HEK293 (cell line): ENCODE data around the gene ARHGAP23.

ENCODE experiments used
- CTCF ChIA-PET: fragments of 350-600 bp; formaldehyde crosslinking; extraction: SDS; loops from one replicate; lab custom pipeline; 2021; ENCODE audit warnings: antibody characterized with exemption; lab: Yijun Ruan, JAX
- POLR2A ChIA-PET: fragments of 300-600 bp; formaldehyde crosslinking; extraction: SDS; loops from one replicate; lab custom pipeline; 2020; ENCODE audit warnings: antibody characterized with exemption, inconsistent platforms; lab: Yijun Ruan, JAX
- H3K27ac ChIP-seq: fragments of 200-500 bp; sonication (Bioruptor generic); 2 replicates; pipeline ENCODE4 v1.5.1; 2014; ENCODE audit warnings: low read depth, low read length, control low read depth, inconsistent platforms; ENCODE audit errors: extremely low read depth
- H3K36me3 ChIP-seq, 2 experiments: fragments of 200-500 bp in 1 of 2; sonication (Bioruptor generic) in 1 of 2; 1 replicate in 1 of 2; 2 replicates in 1 of 2; pipeline ENCODE4 v1.5.1; 2014 to 2017; ENCODE audit warnings: inconsistent platforms in 2 of 2, low read length in 2 of 2; ENCODE audit not compliant: control insufficient read depth in 2 of 2, insufficient read depth in 1 of 2
- H3K4me1 ChIP-seq: fragments of 200-500 bp; sonication (Bioruptor generic); 2 replicates; pipeline ENCODE4 v1.5.1; 2014; ENCODE audit warnings: mild to moderate bottlenecking, low read length, inconsistent platforms; ENCODE audit not compliant: control insufficient read depth, insufficient read depth
- H3K4me3 ChIP-seq: 2 replicates; pipeline ENCODE4 v1.5.1; 2011; ENCODE audit warnings: low read depth, mild to moderate bottlenecking, control low read depth, low read length, moderate library complexity
- H3K9me3 ChIP-seq: fragments of 200-500 bp; sonication (Bioruptor generic); 2 replicates; pipeline ENCODE4 v1.5.1; 2014; ENCODE audit warnings: low read depth, low read length, inconsistent platforms; ENCODE audit not compliant: control insufficient read depth, insufficient read depth
- GLI2 ChIP-seq: fragments of 450-650 bp; formaldehyde crosslinking; IDR thresholded peaks from 2 replicates; pipeline ENCODE4; 2017; ENCODE audit warnings: missing biosample characterization, missing genetic modification characterization, low read depth, borderline replicate concordance
- HOXA7 ChIP-seq: sonication (generic); formaldehyde crosslinking; IDR thresholded peaks from 2 replicates; pipeline ENCODE4 v1.8.1; 2022; ENCODE audit warnings: missing genetic modification reagents, borderline replicate concordance
- KLF1 ChIP-seq: fragments of 450-650 bp; formaldehyde crosslinking; IDR thresholded peaks from 2 replicates; pipeline ENCODE4 v1.5.1; 2016; ENCODE audit warnings: missing biosample characterization, missing genetic modification characterization
- OSR2 ChIP-seq: fragments of 450-650 bp; formaldehyde crosslinking; IDR thresholded peaks from 2 replicates; pipeline ENCODE4 v1.5.1; 2016; ENCODE audit warnings: missing biosample characterization, missing genetic modification characterization
- REPIN1 ChIP-seq: fragments of 450-650 bp; formaldehyde crosslinking; IDR thresholded peaks from 2 replicates; pipeline ENCODE4 v1.5.1; 2017; ENCODE audit warnings: missing biosample characterization, missing genetic modification characterization, low read depth
- TCF7L2 ChIP-seq: IDR thresholded peaks from 2 replicates; pipeline ENCODE4 v1.6.1; 2011; ENCODE audit warnings: low read depth, mild to moderate bottlenecking, inconsistent platforms, low read length, moderate library complexity, borderline replicate concordance
- ZBTB20 ChIP-seq: fragments of 450-650 bp; formaldehyde crosslinking; IDR thresholded peaks from 2 replicates; pipeline ENCODE4 v1.5.1; 2016; ENCODE audit warnings: missing biosample characterization, missing genetic modification characterization
- ZBTB48 ChIP-seq: fragments of 450-650 bp; formaldehyde crosslinking; IDR thresholded peaks from 2 replicates; pipeline ENCODE4 v1.5.1; 2016; ENCODE audit warnings: missing biosample characterization, missing genetic modification characterization
- ZFHX2 ChIP-seq: fragments of 450-650 bp; formaldehyde crosslinking; conservative IDR thresholded peaks from 2 replicates; pipeline ENCODE4 v1.5.1; 2016; ENCODE audit warnings: missing biosample characterization, missing genetic modification characterization
- ZNF23 ChIP-seq: fragments of 450-650 bp; formaldehyde crosslinking; IDR thresholded peaks from 2 replicates; pipeline ENCODE4 v1.5.1; 2016; ENCODE audit warnings: missing biosample characterization, missing genetic modification characterization, borderline replicate concordance
- ZNF324 ChIP-seq: fragments of 450-650 bp; formaldehyde crosslinking; IDR thresholded peaks from 2 replicates; pipeline ENCODE4 v1.5.1; 2016; ENCODE audit warnings: missing biosample characterization, missing genetic modification characterization
- ZNF354C ChIP-seq: fragments of 450-650 bp; formaldehyde crosslinking; IDR thresholded peaks from 2 replicates; pipeline ENCODE4 v1.5.1; 2016; ENCODE audit warnings: missing biosample characterization, missing genetic modification characterization, low read depth, borderline replicate concordance
- ZNF530 ChIP-seq: fragments of 450-650 bp; formaldehyde crosslinking; IDR thresholded peaks from 2 replicates; pipeline ENCODE4 v1.5.1; 2016; ENCODE audit warnings: low read depth, missing biosample characterization, missing genetic modification characterization
- ZNF670 ChIP-seq: fragments of 450-650 bp; formaldehyde crosslinking; IDR thresholded peaks from 2 replicates; pipeline ENCODE4 v1.5.1; 2016; ENCODE audit warnings: missing biosample characterization, missing genetic modification characterization, low read depth
- ZSCAN30 ChIP-seq: fragments of 450-650 bp; IDR thresholded peaks from 2 replicates; pipeline ENCODE4 v1.5.1; 2018; ENCODE audit warnings: missing biosample characterization, mild to moderate bottlenecking, missing genetic modification characterization, moderate library complexity
- ZXDB ChIP-seq: fragments of 450-650 bp; formaldehyde crosslinking; IDR thresholded peaks from 2 replicates; pipeline ENCODE4 v1.5.1; 2016; ENCODE audit warnings: missing biosample characterization, missing genetic modification characterization
- TF ChIP-seq, protein P1 (sequence below): fragments of 450-650 bp; formaldehyde crosslinking; IDR thresholded peaks from 2 replicates; pipeline ENCODE4 v1.5.1; 2016; ENCODE audit warnings: missing biosample characterization, missing genetic modification characterization
- TF ChIP-seq, protein P2 (sequence below): fragments of 450-650 bp; formaldehyde crosslinking; IDR thresholded peaks from 2 replicates; pipeline ENCODE4 v1.5.1; 2016; ENCODE audit warnings: missing biosample characterization, missing genetic modification characterization
- TF ChIP-seq, protein P3 (sequence below): fragments of 450-650 bp; formaldehyde crosslinking; IDR thresholded peaks from 2 replicates; pipeline ENCODE4 v1.5.1; 2017; ENCODE audit warnings: missing biosample characterization, missing genetic modification characterization
- TF ChIP-seq, protein P4 (sequence below): fragments of 450-650 bp; formaldehyde crosslinking; IDR thresholded peaks from 2 replicates; pipeline ENCODE4 v1.5.1; 2016; ENCODE audit warnings: missing biosample characterization, missing genetic modification characterization
- TF ChIP-seq, protein P5 (sequence below): fragments of 450-650 bp; formaldehyde crosslinking; IDR thresholded peaks from 2 replicates; pipeline ENCODE4 v1.5.1; 2016; ENCODE audit warnings: missing biosample characterization, missing genetic modification characterization
- TF ChIP-seq, protein P6 (sequence below): fragments of 450-650 bp; formaldehyde crosslinking; IDR thresholded peaks from 2 replicates; pipeline ENCODE4 v1.5.1; 2017; ENCODE audit warnings: missing biosample characterization, missing genetic modification characterization

Gene ARHGAP23

DNA sequence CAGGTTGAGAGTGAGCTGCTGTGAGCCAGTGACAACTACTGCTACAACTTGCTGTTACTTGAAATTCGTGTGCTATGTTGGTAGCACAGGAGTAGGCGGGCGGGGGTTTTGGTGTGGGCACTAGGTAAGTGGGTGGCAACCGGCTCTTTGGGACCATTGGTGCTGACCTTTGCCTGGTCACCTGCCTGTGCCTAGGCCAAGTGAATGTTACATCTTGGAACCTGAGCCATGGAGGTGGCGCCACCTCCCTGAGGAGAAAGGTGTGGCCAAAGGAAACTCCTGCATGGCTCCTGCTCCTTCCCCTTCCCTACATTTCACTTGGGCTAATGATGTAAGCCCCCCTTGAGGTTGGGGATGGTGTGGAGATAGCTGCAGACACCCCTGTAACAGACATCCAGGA is 25.4 kb upstream of the ARHGAP23 start:
- TF ChIP-seq ZFHX2 (tag by site-specific recombination) (peak; percentile 29; the same call in 1 of the 2 replicates), ZNF23 (tag by site-specific recombination) (no peak)
- TF ChIP-seq, protein P1, sequence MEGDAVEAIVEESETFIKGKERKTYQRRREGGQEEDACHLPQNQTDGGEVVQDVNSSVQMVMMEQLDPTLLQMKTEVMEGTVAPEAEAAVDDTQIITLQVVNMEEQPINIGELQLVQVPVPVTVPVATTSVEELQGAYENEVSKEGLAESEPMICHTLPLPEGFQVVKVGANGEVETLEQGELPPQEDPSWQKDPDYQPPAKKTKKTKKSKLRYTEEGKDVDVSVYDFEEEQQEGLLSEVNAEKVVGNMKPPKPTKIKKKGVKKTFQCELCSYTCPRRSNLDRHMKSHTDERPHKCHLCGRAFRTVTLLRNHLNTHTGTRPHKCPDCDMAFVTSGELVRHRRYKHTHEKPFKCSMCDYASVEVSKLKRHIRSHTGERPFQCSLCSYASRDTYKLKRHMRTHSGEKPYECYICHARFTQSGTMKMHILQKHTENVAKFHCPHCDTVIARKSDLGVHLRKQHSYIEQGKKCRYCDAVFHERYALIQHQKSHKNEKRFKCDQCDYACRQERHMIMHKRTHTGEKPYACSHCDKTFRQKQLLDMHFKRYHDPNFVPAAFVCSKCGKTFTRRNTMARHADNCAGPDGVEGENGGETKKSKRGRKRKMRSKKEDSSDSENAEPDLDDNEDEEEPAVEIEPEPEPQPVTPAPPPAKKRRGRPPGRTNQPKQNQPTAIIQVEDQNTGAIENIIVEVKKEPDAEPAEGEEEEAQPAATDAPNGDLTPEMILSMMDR (tag by site-specific recombination): peak; percentile 13; the same call in 1 of the 2 replicates
- TF ChIP-seq, all 188 proteins: peak for 2
- Histone ChIP-seq H3K27ac (no peak overlapping the region), H3K36me3 (peaks cover 22 to 61% of the 10 kb centered on the region in 2 experiments), H3K9me3 (no peaks in the 10 kb centered on the region), H3K4me1 (peaks cover 7% of the 10 kb centered on the region; the same call in 1 of the 2 replicates), H3K4me3 (no peak overlapping the region)
- POLR2A ChIA-PET: interaction anchor here (1.2 kb wide), 3 partner anchors 12 to 61 kb away, joined by 3 to 6 read pairs (median 4); partner anchors contain the start of gene SOCS7
- CTCF ChIA-PET: interaction anchor here (0.6 to 6.2 kb wide), 11 partner anchors 11 to 80 kb away, joined by 3 to 41 read pairs (median 5); no protein-coding TSS in a partner anchor

DNA sequence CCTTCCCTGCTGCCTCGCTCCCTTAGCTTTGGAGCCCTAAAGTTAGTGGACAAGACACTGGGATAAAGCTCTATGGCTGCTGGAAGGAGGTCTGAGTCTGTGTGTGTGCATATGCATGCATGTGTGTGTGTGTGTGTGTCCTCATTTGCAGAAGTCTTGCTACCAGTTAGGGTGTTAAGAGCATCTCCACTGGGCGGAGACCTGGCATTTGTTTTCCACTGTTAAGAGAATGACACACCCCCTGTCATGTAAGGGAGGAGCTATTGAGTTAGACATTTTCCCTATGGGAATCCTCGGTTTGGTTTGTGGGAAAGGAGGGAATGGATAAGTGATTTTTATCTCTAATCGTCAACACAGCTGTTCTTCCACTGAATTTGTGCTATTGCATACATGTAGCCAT is 24.8 kb upstream of the ARHGAP23 start:
- Histone ChIP-seq H3K4me3 (no peak overlapping the region), H3K27ac (no peak overlapping the region), H3K36me3 (peaks cover 16 to 55% of the 10 kb centered on the region in 2 experiments), H3K4me1 (peaks cover 7% of the 10 kb centered on the region; the same call in 1 of the 2 replicates), H3K9me3 (no peaks in the 10 kb centered on the region)
- ChIA-PET POLR2A (interaction anchor here (1.2 kb wide), 3 partner anchors 11 to 62 kb away, joined by 3 to 6 read pairs (median 4); partner anchors contain the start of gene SOCS7), CTCF (interaction anchor here (0.6 to 6.2 kb wide), 13 partner anchors 10 to 1005 kb away, joined by 3 to 41 read pairs (median 5); no protein-coding TSS in a partner anchor)
- TF ChIP-seq GLI2 (tag by site-specific recombination): no peak
- TF ChIP-seq HOXA7 (CRISPR knock-in tag): no peak
- TF ChIP-seq KLF1 (tag by site-specific recombination): peak; percentile 51
- peak; percentile 72; the same call in 1 of the 2 replicates for TF ChIP-seq ZBTB48 (tag by site-specific recombination)
- TF ChIP-seq, protein P2, sequence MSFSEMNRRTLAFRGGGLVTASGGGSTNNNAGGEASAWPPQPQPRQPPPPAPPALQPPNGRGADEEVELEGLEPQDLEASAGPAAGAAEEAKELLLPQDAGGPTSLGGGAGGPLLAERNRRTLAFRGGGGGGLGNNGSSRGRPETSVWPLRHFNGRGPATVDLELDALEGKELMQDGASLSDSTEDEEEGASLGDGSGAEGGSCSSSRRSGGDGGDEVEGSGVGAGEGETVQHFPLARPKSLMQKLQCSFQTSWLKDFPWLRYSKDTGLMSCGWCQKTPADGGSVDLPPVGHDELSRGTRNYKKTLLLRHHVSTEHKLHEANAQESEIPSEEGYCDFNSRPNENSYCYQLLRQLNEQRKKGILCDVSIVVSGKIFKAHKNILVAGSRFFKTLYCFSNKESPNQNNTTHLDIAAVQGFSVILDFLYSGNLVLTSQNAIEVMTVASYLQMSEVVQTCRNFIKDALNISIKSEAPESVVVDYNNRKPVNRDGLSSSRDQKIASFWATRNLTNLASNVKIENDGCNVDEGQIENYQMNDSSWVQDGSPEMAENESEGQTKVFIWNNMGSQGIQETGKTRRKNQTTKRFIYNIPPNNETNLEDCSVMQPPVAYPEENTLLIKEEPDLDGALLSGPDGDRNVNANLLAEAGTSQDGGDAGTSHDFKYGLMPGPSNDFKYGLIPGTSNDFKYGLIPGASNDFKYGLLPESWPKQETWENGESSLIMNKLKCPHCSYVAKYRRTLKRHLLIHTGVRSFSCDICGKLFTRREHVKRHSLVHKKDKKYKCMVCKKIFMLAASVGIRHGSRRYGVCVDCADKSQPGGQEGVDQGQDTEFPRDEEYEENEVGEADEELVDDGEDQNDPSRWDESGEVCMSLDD (tag by site-specific recombination): no peak
- no peak for TF ChIP-seq ZSCAN30 (tag by site-specific recombination)
- no peak for TF ChIP-seq ZNF670 (tag by site-specific recombination)
- TF ChIP-seq TCF7L2: no peak
- no peak for TF ChIP-seq ZNF354C (tag by site-specific recombination)
- TF ChIP-seq, protein P3, sequence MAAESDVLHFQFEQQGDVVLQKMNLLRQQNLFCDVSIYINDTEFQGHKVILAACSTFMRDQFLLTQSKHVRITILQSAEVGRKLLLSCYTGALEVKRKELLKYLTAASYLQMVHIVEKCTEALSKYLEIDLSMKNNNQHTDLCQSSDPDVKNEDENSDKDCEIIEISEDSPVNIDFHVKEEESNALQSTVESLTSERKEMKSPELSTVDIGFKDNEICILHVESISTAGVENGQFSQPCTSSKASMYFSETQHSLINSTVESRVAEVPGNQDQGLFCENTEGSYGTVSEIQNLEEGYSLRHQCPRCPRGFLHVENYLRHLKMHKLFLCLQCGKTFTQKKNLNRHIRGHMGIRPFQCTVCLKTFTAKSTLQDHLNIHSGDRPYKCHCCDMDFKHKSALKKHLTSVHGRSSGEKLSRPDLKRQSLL (tag by site-specific recombination): no peak
- no peak for TF ChIP-seq ZNF530
- TF ChIP-seq, protein P4, sequence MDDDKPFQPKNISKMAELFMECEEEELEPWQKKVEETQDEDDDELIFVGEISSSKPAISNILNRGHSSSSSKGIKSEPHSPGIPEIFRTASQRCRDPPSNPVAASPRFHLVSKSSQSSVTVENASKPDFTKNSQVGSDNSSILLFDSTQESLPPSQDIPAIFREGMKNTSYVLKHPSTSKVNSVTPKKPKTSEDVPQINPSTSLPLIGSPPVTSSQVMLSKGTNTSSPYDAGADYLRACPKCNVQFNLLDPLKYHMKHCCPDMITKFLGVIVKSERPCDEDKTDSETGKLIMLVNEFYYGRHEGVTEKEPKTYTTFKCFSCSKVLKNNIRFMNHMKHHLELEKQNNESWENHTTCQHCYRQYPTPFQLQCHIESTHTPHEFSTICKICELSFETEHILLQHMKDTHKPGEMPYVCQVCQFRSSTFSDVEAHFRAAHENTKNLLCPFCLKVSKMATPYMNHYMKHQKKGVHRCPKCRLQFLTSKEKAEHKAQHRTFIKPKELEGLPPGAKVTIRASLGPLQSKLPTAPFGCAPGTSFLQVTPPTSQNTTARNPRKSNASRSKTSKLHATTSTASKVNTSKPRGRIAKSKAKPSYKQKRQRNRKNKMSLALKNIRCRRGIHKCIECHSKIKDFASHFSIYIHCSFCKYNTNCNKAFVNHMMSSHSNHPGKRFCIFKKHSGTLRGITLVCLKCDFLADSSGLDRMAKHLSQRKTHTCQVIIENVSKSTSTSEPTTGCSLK (tag by site-specific recombination): no peak
- TF ChIP-seq OSR2 (tag by site-specific recombination): peak; percentile 45; the same call in 1 of the 2 replicates
- no peak for TF ChIP-seq ZNF324 (tag by site-specific recombination)
- TF ChIP-seq, protein P5, sequence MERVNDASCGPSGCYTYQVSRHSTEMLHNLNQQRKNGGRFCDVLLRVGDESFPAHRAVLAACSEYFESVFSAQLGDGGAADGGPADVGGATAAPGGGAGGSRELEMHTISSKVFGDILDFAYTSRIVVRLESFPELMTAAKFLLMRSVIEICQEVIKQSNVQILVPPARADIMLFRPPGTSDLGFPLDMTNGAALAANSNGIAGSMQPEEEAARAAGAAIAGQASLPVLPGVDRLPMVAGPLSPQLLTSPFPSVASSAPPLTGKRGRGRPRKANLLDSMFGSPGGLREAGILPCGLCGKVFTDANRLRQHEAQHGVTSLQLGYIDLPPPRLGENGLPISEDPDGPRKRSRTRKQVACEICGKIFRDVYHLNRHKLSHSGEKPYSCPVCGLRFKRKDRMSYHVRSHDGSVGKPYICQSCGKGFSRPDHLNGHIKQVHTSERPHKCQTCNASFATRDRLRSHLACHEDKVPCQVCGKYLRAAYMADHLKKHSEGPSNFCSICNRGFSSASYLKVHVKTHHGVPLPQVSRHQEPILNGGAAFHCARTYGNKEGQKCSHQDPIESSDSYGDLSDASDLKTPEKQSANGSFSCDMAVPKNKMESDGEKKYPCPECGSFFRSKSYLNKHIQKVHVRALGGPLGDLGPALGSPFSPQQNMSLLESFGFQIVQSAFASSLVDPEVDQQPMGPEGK (tag by site-specific recombination): 0 out of 2 replicates have a peak, but pooled peaks have one; percentile 30
- no peak for TF ChIP-seq ZXDB
- TF ChIP-seq REPIN1: no peak
- TF ChIP-seq, protein P6, sequence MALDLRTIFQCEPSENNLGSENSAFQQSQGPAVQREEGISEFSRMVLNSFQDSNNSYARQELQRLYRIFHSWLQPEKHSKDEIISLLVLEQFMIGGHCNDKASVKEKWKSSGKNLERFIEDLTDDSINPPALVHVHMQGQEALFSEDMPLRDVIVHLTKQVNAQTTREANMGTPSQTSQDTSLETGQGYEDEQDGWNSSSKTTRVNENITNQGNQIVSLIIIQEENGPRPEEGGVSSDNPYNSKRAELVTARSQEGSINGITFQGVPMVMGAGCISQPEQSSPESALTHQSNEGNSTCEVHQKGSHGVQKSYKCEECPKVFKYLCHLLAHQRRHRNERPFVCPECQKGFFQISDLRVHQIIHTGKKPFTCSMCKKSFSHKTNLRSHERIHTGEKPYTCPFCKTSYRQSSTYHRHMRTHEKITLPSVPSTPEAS: peak; percentile 64
- TF ChIP-seq ZBTB20 (tag by site-specific recombination): no peak
